LoVo (cell line): ENCODE data around the gene COMP.
"Not testable (repeated sequence)": the region's sequence is repeated elsewhere in the genome, so short reads cannot be mapped to it uniquely, and the experiment has no call there.

Source experiments
- DNase-seq: peaks from one replicate; pipeline ENCODE4 v3.0.0-alpha.2; 2016; ENCODE audit warnings: low spot score

The COMP gene

GRCh38 chr19:18790566-18791314 lies at the start of gene COMP:
Gene COMP (minus strand): TSS chr19:18791305. CDS start chr19:18791269, 36 bp downstream.
- DNase-seq = no peak

- DNase-seq = no peak
Measured at GRCh38 chr19:18840288-18841267, 49.5 kb upstream of the COMP start.

GRCh38 chr19:18839465-18840287 lies 48.6 kb upstream of the COMP start:
- no peak for DNase-seq

GRCh38 chr19:18834644-18834984 lies 43.5 kb upstream of the COMP start:
- no peak for DNase-seq

GRCh38 chr19:18833849-18834643 lies 42.9 kb upstream of the COMP start:
- DNase-seq = no peak

- no peak for DNase-seq
Measured at GRCh38 chr19:18833141-18833476, 42.0 kb upstream of the COMP start.

- no peak for DNase-seq
Measured at GRCh38 chr19:18832306-18833140, 41.4 kb upstream of the COMP start.

GRCh38 chr19:18831524-18832305 lies 40.6 kb upstream of the COMP start, which contains the start of gene UPF1:
Gene UPF1 (plus strand): TSS chr19:18831959. CDS start chr19:18832210, 251 bp downstream.
- peak; percentile 95 for DNase-seq

- DNase-seq = no peak
Measured at GRCh38 chr19:18830488-18830887, 39.4 kb upstream of the COMP start.

GRCh38 chr19:18828786-18829185 lies 37.7 kb upstream of the COMP start:
- DNase-seq = no peak

- no peak for DNase-seq
Measured at GRCh38 chr19:18817574-18817973, 26.5 kb upstream of the COMP start.

- not testable (repeated sequence) for DNase-seq
Measured at GRCh38 chr19:18816645-18817044, 25.5 kb upstream of the COMP start.

- no peak for DNase-seq
Measured at GRCh38 chr19:18815673-18816072, 24.6 kb upstream of the COMP start.

- DNase-seq = no peak
Measured at GRCh38 chr19:18814063-18814462, 23.0 kb upstream of the COMP start.

GRCh38 chr19:18811638-18812037 lies 20.5 kb upstream of the COMP start:
- not testable (repeated sequence) for DNase-seq

- no peak for DNase-seq
Measured at GRCh38 chr19:18809149-18809868, 18.2 kb upstream of the COMP start.

GRCh38 chr19:18807861-18808331 lies 16.8 kb upstream of the COMP start:
- no peak for DNase-seq

GRCh38 chr19:18804643-18805042 lies 13.5 kb upstream of the COMP start:
- no peak for DNase-seq

GRCh38 chr19:18804139-18804601 lies 13.1 kb upstream of the COMP start:
- no peak for DNase-seq
